Loucy (cell line): ENCODE data around the gene ITPK1.

Source experiments
- H2AFZ ChIP-seq: fragments of 200-600 bp; sonication (generic); 2 replicates; pipeline ENCODE4 v1.6.0; 2016; ENCODE audit warnings: antibody characterized with exemption, mild to moderate bottlenecking, low read length, moderate library complexity
- H3F3A ChIP-seq: fragments of 200-600 bp; 2 replicates; pipeline ENCODE4 v1.6.0; 2016; ENCODE audit warnings: antibody characterized with exemption, low read depth, mild to moderate bottlenecking
- H3K27me3 ChIP-seq: fragments of 200-600 bp; sonication (generic); 2 replicates; pipeline ENCODE4 v1.6.1; 2014; ENCODE audit warnings: low read length, mild to moderate bottlenecking; ENCODE audit not compliant: insufficient read depth, poor library complexity, severe bottlenecking
- H3K36me3 ChIP-seq: fragments of 200-600 bp; sonication (generic); 2 replicates; pipeline ENCODE4 v1.6.1; 2016; ENCODE audit warnings: low read length; ENCODE audit not compliant: insufficient read depth
- H3K4me1 ChIP-seq: fragments of 200-600 bp; sonication (generic); 2 replicates; pipeline ENCODE4 v1.5.1; 2014; ENCODE audit warnings: low read length, mild to moderate bottlenecking; ENCODE audit not compliant: insufficient read depth, poor library complexity, severe bottlenecking
- H3K4me2 ChIP-seq: fragments of 200-600 bp; sonication (generic); 2 replicates; pipeline ENCODE4 v1.6.0; 2014; ENCODE audit warnings: antibody characterized with exemption, low read length, low read depth, mild to moderate bottlenecking; ENCODE audit not compliant: poor library complexity, severe bottlenecking
- H3K4me3 ChIP-seq: fragments of 200-600 bp; sonication (generic); 2 replicates; pipeline ENCODE4 v1.5.1; 2014; ENCODE audit warnings: low read length, mild to moderate bottlenecking, mixed read lengths; ENCODE audit not compliant: poor library complexity, severe bottlenecking
- H3K79me2 ChIP-seq: fragments of 200-600 bp; sonication (generic); 2 replicates; pipeline ENCODE4 v1.6.1; 2014; ENCODE audit warnings: low read length; ENCODE audit not compliant: insufficient read depth
- H3K9ac ChIP-seq: fragments of 200-600 bp; sonication (generic); 2 replicates; pipeline ENCODE4 v1.6.0; 2014; ENCODE audit warnings: mild to moderate bottlenecking, low read depth, low read length, moderate library complexity; ENCODE audit not compliant: poor library complexity, severe bottlenecking
- H3K9me2 ChIP-seq: fragments of 200-600 bp; sonication (generic); replicated peaks from 2 replicates; pipeline ENCODE4 v1.6.1; 2016; ENCODE audit warnings: low read depth, low read length, mixed read lengths
- H3K9me3 ChIP-seq: fragments of 200-600 bp; sonication (generic); 2 replicates; pipeline ENCODE4 v1.6.1; 2014; ENCODE audit warnings: mild to moderate bottlenecking, antibody characterized with exemption, low read length, low read depth; ENCODE audit not compliant: insufficient read depth
- H4K20me1 ChIP-seq: fragments of 200-600 bp; sonication (generic); 2 replicates; pipeline ENCODE4 v1.6.0; 2014; ENCODE audit warnings: antibody characterized with exemption, low read length, mild to moderate bottlenecking; ENCODE audit not compliant: insufficient read depth, poor library complexity, severe bottlenecking
- CTCF ChIP-seq: fragments of 200-600 bp; sonication (generic); conservative IDR thresholded peaks from 2 replicates; pipeline ENCODE4 v1.5.1; 2014; ENCODE audit warnings: mild to moderate bottlenecking, antibody characterized with exemption, low read length
- EZH2phosphoT487 ChIP-seq: fragments of 200-600 bp; IDR thresholded peaks from 2 replicates; pipeline ENCODE4 v1.6.1; 2018; ENCODE audit warnings: antibody characterized with exemption, mild to moderate bottlenecking, moderate library complexity, borderline replicate concordance

The ITPK1 gene

GRCh38 chr14:93090826-93091555 lies 24.7 kb downstream of the ITPK1 start:
- Histone ChIP-seq H3K4me1 (peaks cover 11% of the 10 kb centered on the region), H3K9me3 (no peaks in the 10 kb centered on the region)

GRCh38 chr14:93089521-93090269 lies 26.0 kb downstream of the ITPK1 start:
- TF ChIP-seq EZH2phosphoT487 (no peak), CTCF (no peak)
- Histone ChIP-seq H3K4me2 (no peak overlapping the region), H2AFZ (no peak overlapping the region), H3K4me1 (peaks cover 20% of the 10 kb centered on the region), H3K9me3 (no peaks in the 10 kb centered on the region), H3K27me3 (no peaks in the 10 kb centered on the region), H3K36me3 (no peaks in the 10 kb centered on the region), H3K79me2 (peaks cover 89% of the 10 kb centered on the region), H3K4me3 (no peak overlapping the region), H3K9me2 (no peaks in the 10 kb centered on the region), H3K9ac (no peak overlapping the region), H4K20me1 (peaks cover 25% of the 10 kb centered on the region), H3F3A (no peaks in the 10 kb centered on the region)

More at GRCh38 chr14:93090826-93091555, 24.7 kb downstream of the ITPK1 start:
- H3K36me3 ChIP-seq = no peaks in the 10 kb centered on the region
- H3K4me3 ChIP-seq = no peak overlapping the region
- H3K9me2 ChIP-seq = no peaks in the 10 kb centered on the region
- peaks cover 87% of the 10 kb centered on the region for H3K79me2 ChIP-seq
- H3K4me2 ChIP-seq = no peak overlapping the region
- no peak overlapping the region for H3K9ac ChIP-seq
- no peak overlapping the region for H2AFZ ChIP-seq
- no peaks in the 10 kb centered on the region for H3K27me3 ChIP-seq
- no peaks in the 10 kb centered on the region for H3F3A ChIP-seq
- TF ChIP-seq CTCF = no peak
- TF ChIP-seq EZH2phosphoT487 = no peak
- H4K20me1 ChIP-seq = peaks cover 18% of the 10 kb centered on the region

- H3K27me3 ChIP-seq = no peaks in the 10 kb centered on the region
- no peaks in the 10 kb centered on the region for H3F3A ChIP-seq
- no peaks in the 10 kb centered on the region for H3K9me3 ChIP-seq
- peak overlapping the region; percentile 46 for H3K9ac ChIP-seq
- no peaks in the 10 kb centered on the region for H3K9me2 ChIP-seq
- peaks cover 31% of the 10 kb centered on the region for H3K4me1 ChIP-seq
- peaks cover 87% of the 10 kb centered on the region for H3K79me2 ChIP-seq
- no peak overlapping the region for H2AFZ ChIP-seq
- H3K36me3 ChIP-seq = no peaks in the 10 kb centered on the region
- no peak for TF ChIP-seq EZH2phosphoT487
- TF ChIP-seq CTCF = no peak
- peak overlapping the region; percentile 45 for H3K4me2 ChIP-seq
- H4K20me1 ChIP-seq = peaks cover 31% of the 10 kb centered on the region
- H3K4me3 ChIP-seq = no peak overlapping the region
These were observed 29.2 kb downstream of the ITPK1 start for GRCh38 chr14:93086441-93087055.
